ENCODE results near the gene RPLP2.
A peak's percentile ranks its signal among the peaks of the same experiment; 100 is the strongest.

RPLP2 gene

DNA sequence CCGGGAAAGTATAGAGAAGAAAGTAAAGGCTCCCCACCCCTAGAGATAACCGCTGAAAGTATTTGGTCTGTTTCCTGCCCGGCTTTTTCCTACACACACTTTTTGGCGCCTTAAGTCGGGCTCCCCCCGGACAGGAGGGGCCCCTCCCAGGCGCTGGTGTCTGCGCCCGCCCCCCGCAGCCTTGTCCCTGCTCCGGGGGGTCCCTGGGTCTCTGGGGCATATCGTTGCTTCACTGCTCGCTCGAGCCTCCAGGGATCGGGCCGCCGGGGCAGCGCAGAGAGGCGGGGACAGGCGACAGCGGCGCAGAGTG, 17.0 kb downstream of the RPLP2 start:
- no peak for DNase-seq

DNA sequence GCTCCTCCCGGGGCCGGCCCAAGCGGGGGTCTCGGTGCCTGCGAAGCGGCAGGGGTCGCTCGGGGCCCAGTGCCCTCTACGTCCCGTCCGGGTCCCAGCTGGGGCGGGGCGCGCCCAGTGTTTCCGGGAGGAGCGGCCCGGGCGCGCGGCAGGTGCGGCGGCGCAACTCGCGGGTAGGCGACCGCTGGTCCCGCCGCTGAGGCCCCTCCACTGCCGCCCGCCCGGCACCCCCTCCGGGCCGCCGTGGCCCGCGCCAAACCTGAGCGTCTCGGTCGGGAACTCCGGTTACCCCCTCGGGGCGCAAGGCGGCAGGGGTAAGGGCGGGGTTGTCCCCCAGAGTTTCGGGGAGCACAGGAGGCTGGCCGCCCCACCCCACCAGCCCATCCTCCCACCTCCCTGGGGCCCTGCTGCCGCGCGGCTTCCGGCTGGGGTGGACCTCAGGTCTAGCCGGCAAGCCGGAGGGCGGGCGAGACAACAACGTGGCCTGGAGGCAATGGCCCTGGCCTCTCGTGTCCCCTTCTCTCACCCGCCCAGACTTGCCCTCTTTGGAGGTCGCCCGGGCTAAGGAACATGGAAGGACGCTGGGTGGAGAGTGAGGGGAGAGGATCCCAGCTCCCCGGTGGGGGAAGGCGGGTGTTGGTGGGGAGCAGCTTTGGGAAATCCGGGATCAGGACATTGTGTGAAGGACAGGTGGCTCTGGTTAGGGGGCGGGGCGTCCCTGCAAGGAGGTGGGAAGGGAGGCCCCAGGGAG, 17.6 kb downstream of the RPLP2 start:
- DNase-seq, result no peak

DNA sequence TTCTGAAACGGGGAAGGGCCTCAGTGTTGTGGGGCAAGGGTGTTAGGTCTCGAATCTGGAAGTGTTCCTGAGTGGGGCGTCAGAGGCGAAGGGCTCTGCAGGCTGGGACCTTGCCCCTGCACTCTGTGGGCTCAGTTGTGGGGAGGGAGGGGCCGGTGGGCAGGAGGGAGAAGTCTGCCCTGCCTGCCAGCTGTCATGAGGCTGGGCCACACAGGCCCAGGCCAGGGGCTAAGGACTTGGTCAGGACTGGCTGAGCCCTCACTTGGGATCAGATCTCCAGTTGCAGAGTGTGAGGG, 18.1 kb downstream of the RPLP2 start, which contains the start of gene CRACR2B:
Gene CRACR2B (plus strand): TSS at position 23 of the 296 bp plus-strand sequence. CDS start 689 bp downstream, outside the sequence.
- DNase-seq, result no peak

DNA sequence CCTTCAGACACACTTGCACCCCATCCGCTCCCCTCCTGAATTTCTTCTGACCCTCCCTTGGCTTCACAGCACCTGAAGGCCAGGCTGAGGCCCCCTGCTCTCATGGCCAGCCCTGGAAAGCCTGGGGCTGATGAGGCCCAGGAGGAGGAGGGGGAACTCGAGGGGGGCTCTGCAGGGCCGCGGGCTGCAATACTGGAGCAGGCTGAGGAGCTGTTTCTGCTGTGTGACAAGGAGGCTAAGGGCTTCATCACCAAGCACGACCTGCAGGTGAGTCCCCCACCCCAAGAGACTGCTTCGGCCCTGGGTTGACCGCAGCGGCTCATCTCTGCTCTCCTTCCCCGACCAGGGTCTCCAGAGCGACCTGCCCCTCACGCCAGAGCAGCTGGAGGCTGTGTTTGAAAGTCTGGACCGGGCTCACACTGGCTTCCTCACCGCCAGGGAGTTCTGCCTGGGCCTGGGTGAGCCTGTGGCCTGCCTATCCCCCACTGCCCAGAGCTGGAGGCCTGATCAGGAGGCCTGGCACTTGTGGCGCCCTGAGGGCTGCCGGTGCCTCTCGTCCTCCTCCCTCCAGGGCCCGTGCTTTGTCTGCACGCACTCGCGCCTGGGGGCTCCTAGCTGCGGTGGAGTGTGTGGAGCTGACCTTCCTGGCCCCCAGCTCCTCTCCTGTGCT, 18.9 kb downstream of the RPLP2 start:
- DNase-seq, result no peak

DNA sequence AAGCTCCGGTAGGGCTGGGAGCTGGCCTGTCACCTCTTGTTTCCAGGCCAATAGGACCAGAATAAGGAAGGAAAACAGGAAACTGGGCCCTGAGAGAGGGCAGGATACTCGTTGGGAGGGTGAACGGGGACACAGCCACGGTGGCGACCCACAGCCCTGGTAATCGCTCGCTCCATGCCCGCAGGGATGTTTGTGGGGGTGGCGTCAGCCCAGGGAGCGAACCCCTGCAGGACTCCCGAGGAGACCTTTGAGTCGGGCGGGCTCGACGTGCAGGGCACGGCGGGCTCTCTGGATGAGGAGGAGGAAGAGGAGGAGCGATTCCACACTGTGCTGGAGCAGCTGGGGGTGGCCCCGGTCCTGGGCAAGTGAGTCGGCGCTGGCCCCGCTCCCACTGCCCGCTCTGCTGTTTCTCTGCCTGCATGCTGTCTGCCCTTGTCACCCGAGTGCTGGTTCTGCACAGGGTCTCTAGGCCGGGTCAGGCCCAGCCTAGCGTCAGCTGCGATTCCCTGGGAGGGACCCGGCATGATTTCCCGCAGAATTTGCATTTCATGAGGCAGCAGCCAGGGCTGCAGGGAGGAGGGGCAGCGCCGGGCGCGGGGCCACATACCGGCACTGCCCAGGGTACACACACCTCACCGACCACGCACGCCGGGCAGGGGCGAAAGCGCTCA, 19.5 kb downstream of the RPLP2 start:
- DNase-seq, result no peak

DNA sequence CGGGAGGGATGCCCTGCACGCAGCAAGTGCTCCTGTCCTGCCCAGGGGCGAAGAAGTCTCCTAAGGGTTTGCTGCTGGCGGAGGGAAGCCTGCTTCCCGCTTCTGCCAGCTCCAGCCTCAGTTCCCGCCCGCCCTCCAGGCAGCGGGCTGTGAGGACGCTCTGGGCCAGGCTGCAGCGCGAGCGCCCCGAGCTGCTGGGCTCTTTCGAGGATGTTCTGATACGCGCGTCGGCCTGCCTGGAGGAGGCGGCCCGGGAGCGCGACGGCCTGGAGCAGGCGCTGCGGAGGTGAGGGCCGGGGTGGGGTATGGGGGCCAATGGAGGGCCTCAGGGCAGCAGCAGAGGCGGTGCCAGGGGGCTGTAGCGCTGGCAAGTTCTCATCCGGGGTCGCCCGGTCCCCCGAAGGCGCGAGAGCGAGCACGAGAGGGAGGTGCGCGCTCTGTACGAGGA, 20.1 kb downstream of the RPLP2 start:
- no peak for DNase-seq

DNA sequence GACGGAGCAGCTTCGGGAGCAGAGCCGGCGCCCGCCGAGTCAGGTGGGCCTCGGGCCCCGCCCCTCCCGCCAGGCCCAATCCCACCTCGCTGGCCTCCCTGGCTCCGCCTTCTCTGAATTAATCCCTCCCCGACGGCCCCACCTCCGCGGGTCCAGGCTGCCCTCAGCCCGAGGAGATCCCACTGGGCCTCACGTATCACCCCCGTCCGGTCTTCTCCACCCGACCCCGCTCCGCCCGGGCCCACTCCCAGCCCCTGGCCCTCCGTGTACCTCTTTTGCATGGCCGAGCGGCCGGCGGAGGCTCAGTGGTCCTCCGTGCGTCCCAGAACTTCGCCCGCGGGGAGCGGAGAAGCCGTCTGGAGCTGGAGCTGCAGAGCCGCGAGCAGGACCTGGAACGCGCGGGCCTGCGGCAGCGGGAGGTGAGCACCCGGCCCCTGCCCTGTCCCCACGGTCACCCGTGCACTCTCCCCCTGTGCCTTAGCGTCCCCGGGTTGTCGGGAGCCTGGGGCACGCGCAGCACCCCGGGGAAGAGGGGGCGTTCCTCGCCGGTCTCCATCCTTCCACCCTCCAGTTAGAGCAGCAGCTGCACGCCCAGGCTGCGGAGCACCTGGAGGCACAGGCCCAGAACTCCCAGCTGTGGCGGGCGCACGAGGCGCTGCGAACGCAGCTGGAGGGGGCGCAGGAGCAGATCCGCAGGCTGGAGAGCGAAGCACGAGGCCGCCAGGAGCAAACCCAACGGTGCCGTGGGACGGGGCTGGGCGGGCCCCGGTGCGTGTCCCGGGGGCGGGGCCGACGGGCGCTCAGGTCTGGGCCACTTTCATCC, 20.7 kb downstream of the RPLP2 start:
- peak; percentile 21 for DNase-seq

DNA sequence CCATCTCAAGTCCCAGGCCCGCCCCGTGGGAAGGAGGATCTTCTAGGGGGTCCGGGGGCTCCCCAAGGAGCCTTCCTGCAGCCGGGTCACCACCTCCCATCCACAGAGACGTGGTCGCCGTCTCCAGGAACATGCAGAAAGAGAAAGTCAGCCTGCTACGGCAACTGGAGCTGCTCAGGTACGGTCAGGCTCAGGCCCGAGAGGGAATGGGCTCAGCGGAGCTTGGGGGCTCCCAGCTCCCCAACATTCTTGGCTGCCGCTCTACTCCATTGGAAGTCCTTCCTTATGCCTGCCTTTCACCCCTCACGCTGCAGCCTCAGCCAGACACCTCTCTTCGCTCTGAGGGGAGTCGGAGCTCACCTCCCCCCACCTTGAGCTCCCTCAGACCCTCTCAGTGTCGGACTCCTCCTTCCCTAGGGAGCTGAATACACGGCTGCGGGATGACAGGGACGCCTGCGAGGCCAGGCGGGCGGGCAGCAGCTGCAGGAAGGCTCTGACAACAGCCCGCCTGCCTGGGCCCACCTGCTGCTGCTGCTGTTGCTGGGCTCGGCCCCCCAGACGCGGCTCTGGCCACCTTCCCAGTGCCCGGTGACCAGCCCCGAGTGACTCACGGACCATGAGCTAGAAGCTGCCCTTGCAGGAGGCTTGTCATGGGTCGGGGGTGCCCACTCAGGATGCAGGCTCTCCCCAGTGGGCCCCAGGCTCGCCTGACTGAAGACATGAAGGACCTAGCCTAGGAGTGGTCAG, 21.5 kb downstream of the RPLP2 start:
- no peak for DNase-seq

DNA sequence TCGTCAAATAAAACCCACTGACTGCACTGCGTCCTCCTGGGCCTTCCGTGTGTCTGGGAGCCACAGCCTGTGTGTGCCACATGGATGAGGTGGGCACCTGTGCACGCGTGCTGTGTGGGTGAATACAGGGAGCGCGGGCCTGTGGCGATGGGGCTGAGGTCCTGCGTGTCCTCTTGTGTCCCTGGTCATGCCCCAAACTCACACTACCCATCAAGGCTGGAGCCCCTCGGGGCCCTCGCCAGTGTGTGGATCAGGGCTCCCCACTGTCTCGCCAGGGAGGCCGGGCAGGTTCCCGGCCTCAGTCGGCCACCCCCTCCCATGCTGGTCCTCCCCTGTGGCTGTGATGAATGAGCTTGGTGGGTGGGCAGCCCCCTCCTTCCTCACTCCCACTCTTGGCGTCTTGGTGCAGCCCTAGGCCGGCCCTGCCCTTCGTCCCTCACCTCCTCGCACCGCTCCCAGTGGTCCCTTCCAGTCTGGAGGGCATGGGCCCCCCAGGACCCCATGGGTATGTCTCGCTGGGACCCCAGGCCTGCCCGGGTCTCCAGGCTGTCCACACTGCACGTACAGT, 22.3 kb downstream of the RPLP2 start:
- no peak for DNase-seq

DNA sequence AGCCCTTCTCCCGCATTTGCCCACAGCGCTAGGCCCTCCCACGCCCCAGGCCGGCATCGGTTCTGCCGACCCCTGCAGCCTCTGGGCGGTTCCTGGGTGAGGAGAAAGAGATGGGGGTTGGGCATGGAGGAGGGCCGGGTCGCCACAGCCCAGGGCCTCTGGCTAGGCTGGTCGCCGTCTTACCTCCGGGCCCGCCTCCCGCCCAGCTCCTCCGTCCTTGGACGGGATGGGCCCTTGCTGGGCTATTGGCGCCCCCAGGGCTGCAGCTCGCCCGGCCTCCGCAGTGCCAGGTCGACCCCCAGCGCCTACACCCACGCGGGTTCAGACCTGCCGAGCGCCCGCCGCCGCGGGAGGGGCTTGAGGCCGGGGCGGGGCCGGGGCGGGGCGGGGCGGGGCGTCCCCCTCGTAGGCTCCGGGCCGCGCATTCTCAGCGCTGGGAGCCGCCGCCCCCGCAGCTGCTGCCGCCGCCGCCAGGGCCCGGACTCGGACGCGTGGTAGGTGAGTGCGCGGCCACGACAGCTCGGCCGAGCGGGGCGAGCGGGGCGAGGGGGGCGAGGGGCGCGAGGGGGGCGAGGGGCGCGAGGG, 22.9 kb downstream of the RPLP2 start, which contains the start of gene CD151:
Gene CD151 (plus strand): TSS at position 424 of the 585 bp plus-strand sequence. CDS start 3,118 bp downstream, outside the sequence.
- no peak for DNase-seq

DNA sequence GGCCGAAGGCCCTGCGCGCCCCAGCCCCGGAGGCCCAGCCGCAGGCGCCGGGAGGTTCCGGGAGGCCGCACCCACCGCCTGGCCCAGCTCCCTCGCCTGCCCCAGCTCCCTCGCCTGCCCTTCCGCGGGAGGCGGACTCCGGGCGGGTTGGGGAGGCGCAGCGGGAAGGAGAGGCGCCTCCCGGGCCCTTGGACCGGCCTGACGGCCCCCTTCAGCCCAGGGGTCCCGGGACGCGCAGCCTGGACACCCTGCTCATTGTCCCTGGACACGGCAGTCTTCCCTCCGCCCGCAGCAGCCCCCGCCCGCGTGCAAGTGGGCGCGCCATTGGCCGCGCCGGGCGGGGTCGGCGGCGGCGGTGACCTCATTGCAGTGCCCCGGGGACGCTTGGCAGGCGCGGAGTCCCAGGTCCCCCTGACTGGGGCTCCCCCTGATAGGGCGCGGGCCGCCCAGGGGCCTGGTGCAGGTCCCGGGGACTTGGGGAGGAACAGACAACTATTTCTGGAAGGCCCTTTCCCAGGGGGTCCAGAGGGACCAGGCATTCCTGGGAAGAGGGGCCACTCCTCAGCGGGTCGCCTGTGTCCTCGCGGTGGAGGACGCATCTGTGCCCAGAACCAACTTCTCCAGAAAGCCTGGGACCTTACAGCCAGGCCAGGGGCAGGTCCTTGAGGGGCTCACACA, 23.5 kb downstream of the RPLP2 start:
- no peak for DNase-seq

DNA sequence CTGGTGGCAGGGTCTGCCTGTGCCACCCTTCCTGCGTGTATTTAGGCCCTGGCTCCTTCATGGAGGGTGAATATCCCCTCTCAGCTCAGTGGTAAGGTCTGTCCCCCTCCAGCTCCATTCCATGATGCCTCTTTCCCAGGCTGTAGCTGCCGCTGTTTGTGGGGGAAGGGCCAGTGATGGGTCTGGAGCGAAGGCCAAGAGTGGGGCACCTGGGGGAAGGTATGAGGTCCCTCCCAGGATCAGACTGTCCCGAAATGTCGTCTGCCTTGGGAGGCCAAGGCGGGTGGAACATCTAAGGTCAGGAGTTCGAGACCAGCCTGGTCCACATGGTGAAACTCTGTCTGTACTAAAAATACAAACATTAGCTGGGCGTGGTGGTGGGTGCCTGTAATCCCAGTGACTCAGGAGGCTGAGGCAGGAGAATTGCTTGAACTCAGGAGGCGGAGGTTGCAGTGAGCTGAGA, 24.1 kb downstream of the RPLP2 start:
- DNase-seq, result no peak

DNA sequence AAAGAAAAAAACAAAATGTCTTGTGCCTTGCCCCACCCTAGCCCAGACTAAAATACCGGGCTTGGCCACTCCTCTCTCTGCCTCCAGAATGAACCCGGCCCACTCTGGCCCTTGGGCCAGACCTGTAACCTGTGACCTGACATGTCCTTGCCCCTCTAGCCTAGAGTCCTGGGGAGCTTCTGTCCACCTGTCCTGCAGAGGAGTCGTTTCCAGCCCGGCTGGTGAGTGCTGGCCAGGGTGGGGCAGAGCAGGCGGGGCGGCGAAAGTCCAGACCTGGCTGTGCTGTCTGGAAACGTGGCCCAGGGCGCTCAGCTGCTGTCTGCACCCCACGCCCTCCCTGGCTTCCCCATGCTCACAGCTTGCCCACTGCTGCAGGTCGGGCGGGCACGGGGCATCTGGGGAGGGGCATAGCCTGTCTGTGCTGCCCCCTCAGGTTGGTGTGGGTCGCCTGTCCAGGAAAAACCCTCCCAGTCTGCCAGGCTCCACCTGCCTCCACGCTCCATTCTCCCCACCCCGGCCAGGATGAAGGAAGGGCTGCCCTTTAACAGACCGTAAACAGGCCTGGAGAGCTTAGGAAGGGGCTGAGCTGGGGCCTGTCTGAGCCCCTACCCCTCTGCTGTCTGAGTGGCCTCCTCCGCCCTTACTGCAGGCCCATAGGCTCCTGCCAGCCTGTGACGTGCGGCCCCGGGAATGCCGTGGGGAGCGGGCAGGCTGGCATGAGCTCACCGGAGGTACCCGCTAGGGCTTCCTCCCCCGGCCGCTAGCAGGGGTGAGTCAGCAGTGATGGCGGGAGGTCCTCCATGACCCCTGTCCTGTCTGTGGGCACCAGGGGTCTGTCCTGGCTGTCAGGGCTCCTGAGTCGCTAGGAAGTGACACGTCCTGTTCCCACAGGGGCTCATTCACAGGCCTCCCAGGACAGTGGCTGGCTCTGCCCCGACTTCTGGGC, 24.9 kb downstream of the RPLP2 start:
- no peak for DNase-seq

DNA sequence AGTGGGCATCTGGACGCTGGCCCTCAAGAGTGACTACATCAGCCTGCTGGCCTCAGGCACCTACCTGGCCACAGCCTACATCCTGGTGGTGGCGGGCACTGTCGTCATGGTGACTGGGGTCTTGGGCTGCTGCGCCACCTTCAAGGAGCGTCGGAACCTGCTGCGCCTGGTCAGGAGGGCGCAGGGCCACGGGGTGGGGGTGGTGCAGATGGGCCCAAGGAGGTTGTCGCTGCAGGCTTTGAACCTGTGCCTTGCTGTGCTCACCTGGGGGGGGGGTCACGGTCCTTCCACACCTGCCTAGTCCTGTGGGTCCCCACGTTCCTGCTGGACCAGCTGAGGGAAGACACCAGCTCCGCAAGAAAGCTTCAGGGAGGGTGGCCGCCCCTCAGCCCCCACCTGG, 26.5 kb downstream of the RPLP2 start:
- no peak for DNase-seq

DNA sequence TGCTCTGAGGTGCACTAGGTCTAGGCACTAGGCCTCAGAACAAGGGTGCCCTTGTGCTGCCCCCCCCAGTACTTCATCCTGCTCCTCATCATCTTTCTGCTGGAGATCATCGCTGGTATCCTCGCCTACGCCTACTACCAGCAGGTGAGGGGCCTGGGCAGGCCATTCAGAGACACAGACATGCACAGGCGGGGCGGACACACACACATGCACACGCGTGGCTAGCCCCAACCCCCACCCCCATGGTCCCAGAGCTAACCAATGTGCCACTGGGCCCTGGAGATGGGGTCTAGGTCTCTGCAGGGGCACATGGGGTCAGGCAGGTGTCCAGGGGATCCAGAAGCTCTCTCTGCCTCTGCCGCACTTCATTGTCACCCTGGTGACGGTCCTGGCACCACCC, 26.9 kb downstream of the RPLP2 start:
- no peak for DNase-seq

DNA sequence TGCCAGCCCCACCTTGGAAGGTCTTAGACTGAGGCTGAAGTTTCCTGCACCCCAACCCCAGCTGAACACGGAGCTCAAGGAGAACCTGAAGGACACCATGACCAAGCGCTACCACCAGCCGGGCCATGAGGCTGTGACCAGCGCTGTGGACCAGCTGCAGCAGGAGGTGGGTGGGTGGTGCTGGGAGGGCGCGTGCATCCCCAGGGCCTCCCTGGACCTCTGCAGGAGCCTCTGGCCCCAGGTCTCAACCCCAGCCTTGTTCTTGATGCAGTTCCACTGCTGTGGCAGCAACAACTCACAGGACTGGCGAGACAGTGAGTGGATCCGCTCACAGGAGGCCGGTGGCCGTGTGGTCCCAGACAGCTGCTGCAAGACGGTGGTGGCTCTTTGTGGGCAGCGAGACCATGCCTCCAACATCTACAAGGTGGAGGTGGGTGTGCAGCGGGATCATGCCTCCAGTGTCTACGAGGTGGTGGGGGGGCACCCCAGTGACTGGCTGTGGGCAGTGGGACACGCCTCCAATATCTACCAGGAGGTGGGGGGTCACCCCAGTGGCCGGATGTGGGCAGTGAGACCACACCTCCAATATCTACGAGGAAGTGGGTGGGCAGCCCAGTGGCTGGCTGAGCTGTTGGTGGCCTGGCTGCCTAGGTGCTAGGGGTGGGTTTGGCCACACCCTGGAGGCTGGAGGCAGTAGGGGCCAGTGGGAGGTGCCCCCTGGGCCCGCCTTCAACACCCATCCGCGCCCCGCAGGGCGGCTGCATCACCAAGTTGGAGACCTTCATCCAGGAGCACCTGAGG, 27.6 kb downstream of the RPLP2 start:
- DNase-seq, result no peak

DNA sequence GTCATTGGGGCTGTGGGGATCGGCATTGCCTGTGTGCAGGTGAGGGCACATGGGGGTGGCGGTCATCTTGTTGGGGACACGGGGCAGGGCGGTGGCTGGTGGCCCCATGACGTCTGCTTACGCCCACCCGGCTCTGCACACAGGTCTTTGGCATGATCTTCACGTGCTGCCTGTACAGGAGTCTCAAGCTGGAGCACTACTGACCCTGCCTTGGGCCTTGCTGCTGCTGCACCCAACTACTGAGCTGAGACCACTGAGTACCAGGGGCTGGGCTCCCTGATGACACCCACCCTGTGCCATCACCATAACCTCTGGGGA, 28.2 kb downstream of the RPLP2 start:
- DNase-seq, result no peak

DNA sequence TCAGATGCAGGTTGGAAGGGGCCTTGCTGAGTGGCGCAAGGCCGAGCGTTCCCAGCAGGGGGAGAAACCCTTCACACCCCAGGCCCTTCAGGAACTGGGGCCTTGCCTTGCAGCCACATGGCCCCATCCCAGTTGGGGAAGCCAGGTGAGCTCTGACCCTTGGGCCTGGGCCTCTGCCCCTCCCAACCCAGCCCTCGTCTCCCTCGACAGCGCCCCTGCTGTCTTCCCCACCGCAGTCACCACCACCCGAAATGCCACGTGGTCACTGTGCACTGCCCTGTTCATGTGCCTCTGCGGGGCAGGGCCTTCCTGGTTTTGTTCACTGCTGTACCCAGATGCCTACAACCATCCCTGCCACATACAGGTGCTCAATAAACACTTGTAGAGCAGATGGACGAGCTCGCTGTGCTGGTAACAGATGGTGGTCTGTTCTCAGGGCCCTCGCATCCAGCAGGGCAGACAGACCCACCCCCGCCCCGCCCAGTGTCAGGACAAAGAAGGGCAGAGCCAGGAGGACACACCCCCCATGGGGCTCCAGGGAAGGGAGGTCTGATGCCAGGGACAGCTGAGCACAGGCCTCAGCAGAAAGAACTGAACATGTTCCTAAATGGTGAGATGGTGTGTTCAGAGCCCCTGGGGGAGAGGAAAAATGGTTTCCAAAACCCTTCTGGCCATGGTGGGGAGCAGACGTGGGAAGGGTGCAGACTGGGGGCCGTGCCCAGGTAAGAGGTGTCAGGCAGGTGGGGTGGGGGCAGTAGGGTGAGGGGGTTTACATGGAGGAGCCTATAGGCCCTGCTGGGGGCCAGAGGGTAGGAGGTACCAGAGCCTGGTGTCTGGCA, 28.9 kb downstream of the RPLP2 start:
- DNase-seq, result no peak

All from DMS79 (cell line).